SK-N-SH (cell line): ENCODE data around the gene SFSWAP. TPM values are rescaled to one million over a fixed set of nuclear protein-coding genes. Genes with fewer than 3 reads are reported as not detected.

Experiments
- CTCF ChIA-PET: fragments of 300-600, 350-600 bp; formaldehyde crosslinking; extraction: SDS; loops from one replicate; lab custom pipeline; 2021; lab: Yijun Ruan, JAX
- POLR2A ChIA-PET: fragments of 350-600 bp; sonication (Branson Sonifier 250); formaldehyde crosslinking; extraction: SDS; loops from one replicate; lab custom pipeline; 2020; ENCODE audit warnings: antibody characterized with exemption, inconsistent platforms; lab: Yijun Ruan, JAX
- DNase-seq: peaks from one replicate; pipeline ENCODE4 v3.0.0; 2012
- H2AFZ ChIP-seq: fragments of 200-600 bp; sonication (generic); 2 replicates; pipeline ENCODE4 v1.8.1; 2016; ENCODE audit warnings: antibody characterized with exemption, mild to moderate bottlenecking, low read depth
- H3F3A ChIP-seq: fragments of 200-600 bp; sonication (generic); replicated peaks from 2 replicates; pipeline ENCODE3; 2016; ENCODE audit warnings: antibody characterized with exemption, mild to moderate bottlenecking; ENCODE audit not compliant: insufficient read depth
- H3K27ac ChIP-seq, 2 experiments: fragments of 200-500 bp in 1 of 2; fragments of 200-600 bp in 1 of 2; sonication (Bioruptor generic) in 1 of 2; sonication (generic), shearing (Covaris generic) in 1 of 2; 2 replicates each; pipeline versions ENCODE4 v1.5.1 to v1.6.1; 2014 to 2016; ENCODE audit warnings: low read depth in 2 of 2, inconsistent platforms in 1 of 2, low read length in 1 of 2, mild to moderate bottlenecking in 1 of 2, mixed read lengths in 1 of 2
- H3K27me3 ChIP-seq: fragments of 200-600 bp; sonication (generic), shearing (Covaris generic); 2 replicates; pipeline ENCODE4 v1.6.1; 2016; ENCODE audit warnings: mixed run types; ENCODE audit not compliant: insufficient read depth
- H3K36me3 ChIP-seq, 2 experiments: fragments of 200-500 bp in 1 of 2; fragments of 200-600 bp in 1 of 2; sonication (Bioruptor generic) in 1 of 2; sonication (generic) in 1 of 2; replicated peaks in 1 of 2; 2 replicates each; pipeline versions ENCODE3 to v1.5.1; 2014 to 2016; ENCODE audit warnings: low read length in 1 of 2, mild to moderate bottlenecking in 1 of 2; ENCODE audit not compliant: insufficient read depth in 2 of 2, control insufficient read depth in 1 of 2
- H3K4me1 ChIP-seq, 2 experiments: fragments of 200-500 bp in 1 of 2; fragments of 200-600 bp in 1 of 2; sonication (Bioruptor generic) in 1 of 2; sonication (generic), shearing (Covaris generic) in 1 of 2; 2 replicates each; pipeline versions ENCODE4 v1.5.1 to v1.6.1; 2014 to 2016; ENCODE audit warnings: low read depth in 1 of 2, low read length in 1 of 2, mixed run types in 1 of 2; ENCODE audit not compliant: insufficient read depth in 2 of 2, control insufficient read depth in 1 of 2
- H3K4me2 ChIP-seq: fragments of 200-600 bp; sonication (generic), shearing (Covaris generic); 2 replicates; pipeline ENCODE4 v1.6.1; 2017; ENCODE audit warnings: mixed run types
- H3K4me3 ChIP-seq, 2 experiments: fragments of 200-500 bp in 1 of 2; fragments of 200-600 bp in 1 of 2; sonication (Bioruptor generic) in 1 of 2; sonication (generic), shearing (Covaris generic) in 1 of 2; 2 replicates each; pipeline versions ENCODE4 v1.5.1 to v1.8.1; 2014 to 2016; ENCODE audit warnings: low read depth in 2 of 2, inconsistent platforms in 1 of 2, low read length in 1 of 2, mild to moderate bottlenecking in 1 of 2, mixed read lengths in 1 of 2, moderate library complexity in 1 of 2
- H3K79me2 ChIP-seq: fragments of 200-600 bp; sonication (generic); 2 replicates; pipeline ENCODE4 v1.8.1; 2017; ENCODE audit warnings: mild to moderate bottlenecking; ENCODE audit not compliant: insufficient read depth
- H3K9ac ChIP-seq: fragments of 200-600 bp; sonication (generic); 2 replicates; pipeline ENCODE4 v1.6.1; 2017; ENCODE audit warnings: mixed run types
- H3K9me2 ChIP-seq: fragments of 200-600 bp; sonication (generic); 2 replicates; pipeline ENCODE4 v1.6.1; 2017; ENCODE audit warnings: mixed run types
- H3K9me3 ChIP-seq: fragments of 200-600 bp; sonication (generic); 2 replicates; pipeline ENCODE4 v1.6.1; 2017; ENCODE audit warnings: mixed run types, mild to moderate bottlenecking, moderate library complexity
- H4K20me1 ChIP-seq: fragments of 200-600 bp; sonication (generic); 2 replicates; pipeline ENCODE4 v1.6.1; 2017; ENCODE audit warnings: mild to moderate bottlenecking, mixed run types; ENCODE audit not compliant: insufficient read depth
- EP300 ChIP-seq, 2 experiments: IDR thresholded peaks; 2 replicates each; pipeline versions ENCODE4 v1.4.0 to v1.6.1; 2012; ENCODE audit warnings: borderline replicate concordance in 1 of 2, low read depth in 1 of 2, low read length in 1 of 2
- EZH2phosphoT487 ChIP-seq: fragments of 200-600 bp; sonication (generic); IDR thresholded peaks from 2 replicates; pipeline ENCODE4 v1.6.1; 2017; ENCODE audit warnings: low read depth, mixed run types, mild to moderate bottlenecking, antibody characterized with exemption, moderate library complexity, borderline replicate concordance
- GABPA ChIP-seq: IDR thresholded peaks from 2 replicates; pipeline ENCODE4 v1.4.0; 2012; ENCODE audit warnings: low read depth, mild to moderate bottlenecking
- POLR2AphosphoS5 ChIP-seq: IDR thresholded peaks from 2 replicates; pipeline ENCODE4 v1.6.1; 2012; ENCODE audit warnings: low read depth, low read length
- REST ChIP-seq: IDR thresholded peaks from 2 replicates; pipeline ENCODE4 v1.6.1; 2012; ENCODE audit warnings: mild to moderate bottlenecking, low read depth, low read length, moderate library complexity
- YY1 ChIP-seq: IDR thresholded peaks from 2 replicates; pipeline ENCODE4 v1.4.0; 2012; ENCODE audit warnings: low read depth, mild to moderate bottlenecking
- WGBS: methylation state at CpG from one replicate; pipeline ENCODE4 v1.1.6; 2017; ENCODE audit warnings: low lambda C conversion rate; 5-methylcytosine and 5-hydroxymethylcytosine counted together
- polyA plus RNA-seq, 3 experiments: library from polyadenylated mRNA; depleted of rRNA; stranded (reverse); fragments of >200 nt; gene quantifications; 2 replicates each; pipeline ENCODE4 v1.2.3, GENCODE V29; 2012
- TF ChIP-seq, protein P1 (sequence below): fragments of 150-350 bp; IDR thresholded peaks from 2 replicates; pipeline ENCODE4 v1.6.1; 2016; ENCODE audit warnings: mild to moderate bottlenecking, low read depth, low read length
- TF ChIP-seq, protein P2 (sequence below): fragments of 150-350 bp; IDR thresholded peaks from 2 replicates; pipeline ENCODE4 v1.6.1; 2017; ENCODE audit warnings: antibody characterized with exemption, low read length, low read depth, borderline replicate concordance

The SFSWAP gene
- polyA plus RNA-seq, 1 of the 3 experiments (the other 2 are of a cell fraction), result 27.9 TPM

DNA sequence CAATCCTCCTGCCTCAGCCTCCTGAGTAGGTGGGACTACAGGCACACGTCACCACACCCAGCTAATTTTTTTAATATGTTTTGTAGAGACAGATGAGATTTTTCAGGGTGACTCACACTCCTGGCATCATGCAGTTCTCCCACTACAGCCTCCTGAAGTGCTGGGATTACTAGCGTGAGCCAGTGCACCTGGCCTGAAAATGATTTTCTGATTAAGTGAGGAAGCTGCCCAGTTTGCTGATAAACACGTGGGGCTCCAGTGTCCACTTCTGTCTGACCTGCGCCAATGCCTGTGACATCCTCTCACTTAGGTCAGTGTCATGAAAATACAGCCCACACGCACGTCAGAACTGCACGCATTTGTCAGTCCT lies 37.0 kb upstream of the SFSWAP start (continued):
- TF ChIP-seq, protein P1, sequence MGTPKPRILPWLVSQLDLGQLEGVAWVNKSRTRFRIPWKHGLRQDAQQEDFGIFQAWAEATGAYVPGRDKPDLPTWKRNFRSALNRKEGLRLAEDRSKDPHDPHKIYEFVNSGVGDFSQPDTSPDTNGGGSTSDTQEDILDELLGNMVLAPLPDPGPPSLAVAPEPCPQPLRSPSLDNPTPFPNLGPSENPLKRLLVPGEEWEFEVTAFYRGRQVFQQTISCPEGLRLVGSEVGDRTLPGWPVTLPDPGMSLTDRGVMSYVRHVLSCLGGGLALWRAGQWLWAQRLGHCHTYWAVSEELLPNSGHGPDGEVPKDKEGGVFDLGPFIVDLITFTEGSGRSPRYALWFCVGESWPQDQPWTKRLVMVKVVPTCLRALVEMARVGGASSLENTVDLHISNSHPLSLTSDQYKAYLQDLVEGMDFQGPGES, result no peak

DNA sequence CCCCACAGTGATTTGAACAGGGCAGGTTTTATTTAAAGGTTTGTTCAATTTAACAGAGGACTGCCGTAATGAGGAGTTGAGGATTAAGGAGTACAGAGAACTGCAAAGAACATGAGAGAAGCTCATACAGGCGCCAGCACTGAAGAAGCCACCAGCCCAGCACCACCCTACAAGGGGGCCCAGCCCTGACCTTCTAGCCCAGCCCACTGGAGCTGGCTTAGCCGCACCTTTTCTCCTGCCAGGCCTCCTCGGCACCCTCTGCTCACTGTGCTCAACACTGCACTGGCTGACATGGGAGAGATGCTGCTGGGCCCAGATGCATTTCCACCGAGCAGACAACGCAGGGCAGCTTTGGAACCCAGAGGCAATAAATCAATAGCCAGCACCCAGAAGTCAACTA lies 36.5 kb upstream of the SFSWAP start:
- no peak for DNase-seq
- no peaks in the 10 kb centered on the region for H3K27me3 ChIP-seq
- 68% methylated on average over 4 of the region's 6 CpGs for WGBS
- no peak overlapping the region for H3K27ac ChIP-seq
- no peak overlapping the region for H3K9ac ChIP-seq
- no peak overlapping the region for H2AFZ ChIP-seq
- H3K4me3 ChIP-seq, result no peak overlapping the region
- TF ChIP-seq, protein P1, result no peak
- TF ChIP-seq GABPA, result no peak
- no peak for TF ChIP-seq REST
- TF ChIP-seq, protein P2, sequence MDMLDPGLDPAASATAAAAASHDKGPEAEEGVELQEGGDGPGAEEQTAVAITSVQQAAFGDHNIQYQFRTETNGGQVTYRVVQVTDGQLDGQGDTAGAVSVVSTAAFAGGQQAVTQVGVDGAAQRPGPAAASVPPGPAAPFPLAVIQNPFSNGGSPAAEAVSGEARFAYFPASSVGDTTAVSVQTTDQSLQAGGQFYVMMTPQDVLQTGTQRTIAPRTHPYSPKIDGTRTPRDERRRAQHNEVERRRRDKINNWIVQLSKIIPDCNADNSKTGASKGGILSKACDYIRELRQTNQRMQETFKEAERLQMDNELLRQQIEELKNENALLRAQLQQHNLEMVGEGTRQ, result no peak
- no peak for TF ChIP-seq YY1
- TF ChIP-seq EP300 (IDR thresholded peaks at IDR 0.05; ENCODE audit: borderline replicate concordance in 1 of 2, low read depth in 1 of 2, low read length in 1 of 2), result no peak
- no peak for TF ChIP-seq POLR2AphosphoS5
- TF ChIP-seq EZH2phosphoT487, result no peak
- no peaks in the 10 kb centered on the region for H3K79me2 ChIP-seq
- POLR2A ChIA-PET, result no interaction called here
- H3K9me3 ChIP-seq, result no peaks in the 10 kb centered on the region
- H4K20me1 ChIP-seq, result no peaks in the 10 kb centered on the region
- no peaks in the 10 kb centered on the region for H3K36me3 ChIP-seq
- CTCF ChIA-PET, result no interaction called here
- H3K4me1 ChIP-seq, result no peaks in the 10 kb centered on the region; a peak in 1 of 4 replicates
- H3K4me2 ChIP-seq, result no peak overlapping the region
- no peaks in the 10 kb centered on the region for H3F3A ChIP-seq
- H3K9me2 ChIP-seq, result no peaks in the 10 kb centered on the region
